Amniotic epithelial cell (primary cell): ENCODE results near the gene PCDHB3.
"Not testable (repeated sequence)": the region's sequence is repeated elsewhere in the genome, so short reads cannot be mapped to it uniquely, and the experiment has no call there.

Experiments used
- DNase-seq: peaks from one replicate; pipeline ENCODE4 v3.0.0-alpha.2; 2010; ENCODE audit warnings: low read depth

The PCDHB3 gene

DNA sequence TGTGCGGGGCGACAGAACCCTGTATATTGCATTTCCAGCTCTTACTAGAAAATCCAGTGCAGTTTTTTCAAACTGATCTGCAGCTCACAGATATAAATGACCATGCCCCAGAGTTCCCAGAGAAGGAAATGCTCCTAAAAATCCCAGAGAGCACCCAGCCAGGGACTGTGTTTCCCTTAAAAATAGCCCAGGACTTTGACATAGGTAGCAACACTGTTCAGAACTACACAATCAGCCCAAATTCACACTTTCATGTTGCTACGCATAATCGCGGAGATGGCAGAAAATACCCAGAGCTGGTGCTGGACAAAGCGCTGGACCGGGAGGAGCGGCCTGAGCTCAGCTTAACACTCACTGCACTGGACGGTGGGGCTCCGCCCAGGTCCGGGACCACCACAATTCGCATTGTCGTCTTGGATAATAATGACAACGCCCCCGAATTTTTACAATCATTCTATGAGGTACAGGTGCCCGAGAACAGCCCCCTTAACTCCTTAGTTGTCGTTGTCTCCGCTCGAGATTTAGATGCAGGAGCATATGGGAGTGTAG, 35.5 kb downstream of the PCDHB3 start:
- DNase-seq = no peak

DNA sequence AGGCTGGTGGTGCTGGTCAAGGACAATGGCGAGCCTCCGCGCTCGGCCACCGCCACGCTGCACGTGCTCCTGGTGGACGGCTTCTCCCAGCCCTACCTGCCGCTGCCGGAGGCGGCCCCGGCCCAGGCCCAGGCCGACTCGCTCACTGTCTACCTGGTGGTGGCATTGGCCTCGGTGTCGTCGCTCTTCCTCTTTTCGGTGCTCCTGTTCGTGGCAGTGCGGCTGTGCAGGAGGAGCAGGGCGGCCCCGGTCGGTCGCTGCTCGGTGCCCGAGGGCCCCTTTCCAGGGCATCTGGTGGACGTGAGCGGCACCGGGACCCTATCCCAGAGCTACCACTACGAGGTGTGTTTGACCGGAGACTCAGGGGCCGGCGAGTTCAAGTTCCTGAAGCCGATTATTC, 37.1 kb downstream of the PCDHB3 start:
- not testable (repeated sequence) for DNase-seq

DNA sequence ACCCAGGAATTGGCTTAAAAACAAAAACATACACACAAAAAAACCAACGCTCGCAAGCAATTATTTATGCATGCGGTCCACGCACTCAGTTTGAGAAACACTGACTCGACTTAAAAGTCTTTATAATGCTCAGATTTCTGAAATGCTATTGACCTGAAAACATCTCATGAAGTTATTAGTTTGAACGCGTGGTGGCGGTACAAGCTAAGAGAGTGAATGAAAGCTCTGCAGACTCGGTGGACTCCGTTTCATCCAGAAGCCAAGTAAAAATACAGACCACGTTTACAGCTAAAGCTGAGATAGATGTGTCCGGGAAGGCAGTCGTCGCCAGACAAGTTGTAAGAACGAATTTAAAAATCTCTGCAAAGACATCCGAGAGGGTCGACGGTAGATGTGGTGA, 49.5 kb downstream of the PCDHB3 start, which contains the start of gene PCDHB6:
PCDHB6 (plus strand) TSS at position 246 of the 400 bp plus-strand sequence. CDS start 201 bp downstream, outside the sequence.
- peak; percentile 1 for DNase-seq

DNA sequence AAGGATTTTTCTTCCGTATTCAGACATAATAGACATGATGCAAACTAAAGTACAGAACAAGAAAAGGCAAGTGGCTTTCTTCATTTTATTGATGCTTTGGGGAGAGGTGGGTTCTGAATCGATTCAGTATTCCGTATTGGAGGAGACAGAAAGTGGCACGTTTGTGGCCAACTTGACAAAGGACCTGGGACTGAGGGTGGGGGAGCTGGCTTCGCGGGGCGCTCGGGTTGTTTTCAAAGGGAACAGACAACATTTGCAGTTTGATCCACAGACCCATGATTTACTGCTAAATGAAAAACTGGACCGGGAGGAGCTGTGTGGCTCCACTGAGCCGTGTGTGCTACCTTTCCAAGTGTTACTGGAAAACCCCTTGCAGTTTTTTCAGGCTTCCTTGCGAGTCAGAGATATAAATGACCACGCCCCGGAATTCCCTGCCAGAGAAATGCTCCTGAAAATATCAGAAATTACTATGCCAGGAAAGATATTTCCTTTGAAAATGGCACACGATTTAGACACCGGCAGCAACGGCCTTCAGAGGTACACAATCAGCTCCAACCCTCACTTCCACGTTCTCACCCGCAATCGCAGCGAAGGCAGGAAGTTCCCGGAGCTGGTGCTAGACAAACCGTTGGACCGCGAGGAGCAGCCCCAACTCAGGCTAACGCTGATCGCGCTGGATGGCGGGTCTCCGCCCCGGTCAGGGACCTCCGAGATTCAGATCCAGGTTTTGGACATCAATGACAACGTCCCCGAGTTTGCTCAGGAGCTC, 50.1 kb downstream of the PCDHB3 start:
- no peak for DNase-seq

DNA sequence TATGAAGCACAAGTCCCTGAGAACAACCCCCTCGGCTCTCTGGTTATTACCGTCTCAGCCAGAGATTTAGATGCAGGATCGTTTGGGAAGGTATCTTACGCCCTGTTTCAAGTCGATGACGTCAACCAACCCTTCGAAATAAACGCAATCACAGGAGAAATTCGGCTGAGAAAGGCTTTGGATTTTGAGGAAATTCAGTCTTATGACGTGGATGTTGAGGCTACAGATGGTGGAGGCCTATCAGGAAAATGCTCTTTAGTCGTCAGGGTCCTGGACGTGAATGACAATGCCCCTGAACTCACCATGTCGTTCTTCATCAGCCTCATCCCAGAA, 50.7 kb downstream of the PCDHB3 start:
- DNase-seq = no peak

DNA sequence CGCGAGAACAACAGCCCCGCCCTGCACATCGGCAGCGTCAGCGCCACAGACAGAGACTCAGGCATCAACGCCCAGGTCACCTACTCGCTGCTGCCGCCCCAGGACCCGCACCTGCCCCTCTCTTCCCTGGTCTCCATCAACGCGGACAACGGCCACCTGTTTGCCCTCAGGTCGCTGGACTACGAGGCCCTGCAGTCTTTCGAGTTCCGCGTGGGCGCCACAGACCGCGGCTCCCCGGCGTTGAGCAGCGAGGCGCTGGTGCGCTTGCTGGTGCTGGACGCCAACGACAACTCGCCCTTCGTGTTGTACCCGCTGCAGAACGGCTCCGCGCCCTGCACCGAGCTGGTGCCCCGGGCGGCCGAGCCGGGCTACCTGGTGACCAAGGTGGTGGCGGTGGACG, 51.4 kb downstream of the PCDHB3 start:
- DNase-seq = not testable (repeated sequence)

DNA sequence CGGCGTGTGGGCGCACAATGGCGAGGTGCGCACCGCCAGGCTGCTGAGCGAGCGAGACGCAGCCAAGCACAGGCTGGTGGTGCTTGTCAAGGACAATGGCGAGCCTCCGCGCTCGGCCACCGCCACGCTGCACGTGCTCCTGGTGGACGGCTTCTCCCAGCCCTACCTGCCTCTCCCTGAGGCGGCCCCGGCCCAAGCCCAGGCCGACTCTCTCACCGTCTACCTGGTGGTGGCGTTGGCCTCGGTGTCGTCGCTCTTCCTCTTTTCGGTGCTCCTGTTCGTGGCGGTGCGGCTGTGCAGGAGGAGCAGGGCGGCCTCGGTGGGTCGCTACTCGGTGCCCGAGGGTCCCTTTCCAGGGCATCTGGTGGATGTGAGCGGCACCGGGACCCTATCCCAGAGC, 51.8 kb downstream of the PCDHB3 start:
- not testable (repeated sequence) for DNase-seq
